Measurements from ENCODE around the gene CT45A6.
"Not testable (repeated sequence)": the region's sequence is repeated elsewhere in the genome, so short reads cannot be mapped to it uniquely, and the experiment has no call there.

The CT45A6 gene

GRCh38 chrX:135802687-135803086 lies at the start of gene CT45A6:
Gene CT45A6 (minus strand): TSS chrX:135802787. CDS start chrX:135798993, 3,794 bp downstream.
- H3K27me3 ChIP-seq (ENCODE audit: control insufficient read depth, insufficient read depth, low read length); H3K4me1 ChIP-seq (ENCODE audit: control insufficient read depth, insufficient read depth, low read length); H3K36me3 ChIP-seq (ENCODE audit: control insufficient read depth, insufficient read depth, low read length); H3K9me3 ChIP-seq (ENCODE audit: control insufficient read depth, insufficient read depth, low read length); H3K4me3 ChIP-seq (ENCODE audit: low read depth, low read length); H3K9ac ChIP-seq (ENCODE audit: low read depth, low read length): not testable (repeated sequence)

GRCh38 chrX:135837180-135837579 lies 34.6 kb upstream of the CT45A6 start, which contains the start of gene CT45A7:
Gene CT45A7 (minus strand): TSS chrX:135837280. CDS start chrX:135833533, 3,747 bp downstream.
- H3K4me3 ChIP-seq (ENCODE audit: low read depth, low read length); H3K27me3 ChIP-seq (ENCODE audit: control insufficient read depth, insufficient read depth, low read length); H3K9me3 ChIP-seq (ENCODE audit: control insufficient read depth, insufficient read depth, low read length); H3K4me1 ChIP-seq (ENCODE audit: control insufficient read depth, insufficient read depth, low read length); H3K36me3 ChIP-seq (ENCODE audit: control insufficient read depth, insufficient read depth, low read length); H3K9ac ChIP-seq (ENCODE audit: low read depth, low read length): not testable (repeated sequence)

- not testable (repeated sequence) for H3K27me3 ChIP-seq (ENCODE audit: control insufficient read depth, insufficient read depth, low read length); H3K9me3 ChIP-seq (ENCODE audit: control insufficient read depth, insufficient read depth, low read length); H3K9ac ChIP-seq (ENCODE audit: low read depth, low read length); H3K4me3 ChIP-seq (ENCODE audit: low read depth, low read length); H3K36me3 ChIP-seq (ENCODE audit: control insufficient read depth, insufficient read depth, low read length); H3K4me1 ChIP-seq (ENCODE audit: control insufficient read depth, insufficient read depth, low read length)
Measured at GRCh38 chrX:135819912-135820311, 17.3 kb upstream of the CT45A6 start, which contains the start of gene CT45A2. Gene CT45A2 (minus strand): TSS chrX:135820012. CDS start chrX:135816265, 3,747 bp downstream.

- H3K4me1 ChIP-seq (ENCODE audit: control insufficient read depth, insufficient read depth, low read length); H3K4me3 ChIP-seq (ENCODE audit: low read depth, low read length); H3K27me3 ChIP-seq (ENCODE audit: control insufficient read depth, insufficient read depth, low read length); H3K36me3 ChIP-seq (ENCODE audit: control insufficient read depth, insufficient read depth, low read length); H3K9me3 ChIP-seq (ENCODE audit: control insufficient read depth, insufficient read depth, low read length); H3K9ac ChIP-seq (ENCODE audit: low read depth, low read length): not testable (repeated sequence)
Measured at GRCh38 chrX:135785403-135785802, 17.2 kb downstream of the CT45A6 start, which contains the start of gene CT45A5. Gene CT45A5 (minus strand): TSS chrX:135785503. CDS start chrX:135781729, 3,774 bp downstream.

- H3K36me3 ChIP-seq (ENCODE audit: control insufficient read depth, insufficient read depth, low read length); H3K9me3 ChIP-seq (ENCODE audit: control insufficient read depth, insufficient read depth, low read length); H3K27me3 ChIP-seq (ENCODE audit: control insufficient read depth, insufficient read depth, low read length); H3K4me3 ChIP-seq (ENCODE audit: low read depth, low read length); H3K4me1 ChIP-seq (ENCODE audit: control insufficient read depth, insufficient read depth, low read length); H3K9ac ChIP-seq (ENCODE audit: low read depth, low read length): not testable (repeated sequence)
Measured at GRCh38 chrX:135768091-135768490, 34.5 kb downstream of the CT45A6 start, which contains the start of gene CT45A3. Gene CT45A3 (minus strand): TSS chrX:135768191. CDS start chrX:135764444, 3,747 bp downstream.

- H3K9me3 ChIP-seq (ENCODE audit: control insufficient read depth, insufficient read depth, low read length); H3K9ac ChIP-seq (ENCODE audit: low read depth, low read length); H3K4me1 ChIP-seq (ENCODE audit: control insufficient read depth, insufficient read depth, low read length); H3K36me3 ChIP-seq (ENCODE audit: control insufficient read depth, insufficient read depth, low read length); H3K4me3 ChIP-seq (ENCODE audit: low read depth, low read length); H3K27me3 ChIP-seq (ENCODE audit: control insufficient read depth, insufficient read depth, low read length): not testable (repeated sequence)
Measured at GRCh38 chrX:135744739-135745138, 57.8 kb downstream of the CT45A6 start.

Data from iPS-15b (cell line).